Endothelial cell of umbilical vein (primary cell): ENCODE results near the gene KIF17. TPM values are rescaled to one million over a fixed set of nuclear protein-coding genes. Genes with fewer than 3 reads are reported as not detected.
A peak's percentile ranks its signal among the peaks of the same experiment; 100 is the strongest.

Experiments
- Bru-seq: library from RNA; stranded (reverse); fragments of 400-500 nt; gene quantifications from one replicate; lab custom pipeline; 2021; lab: Mats Ljungman, UMichigan
- BruChase-seq, 2 experiments: library from RNA; stranded (reverse); fragments of 400-500 nt; gene quantifications; one replicate each; lab custom pipeline; 2021; lab: Mats Ljungman, UMichigan
- BruUV-seq: library from RNA; stranded (reverse); fragments of 400-500 nt; replicated peaks from 2 replicates; lab custom pipeline; 2021; lab: Mats Ljungman, UMichigan
- CTCF ChIA-PET: fragments of 300-600, 350-600 bp; sonication (Branson Sonifier 250); formaldehyde crosslinking; loops from one replicate; lab custom pipeline; 2021; ENCODE audit warnings: antibody characterized with exemption, inconsistent platforms; lab: Charles Lee
- POLR2A ChIA-PET: fragments of 300-600, 350-600 bp; sonication (Branson Sonifier 250); formaldehyde crosslinking; loops from one replicate; lab custom pipeline; 2021; ENCODE audit warnings: antibody characterized with exemption, inconsistent platforms; lab: Charles Lee
- DNase-seq: peaks from one replicate; pipeline ENCODE4 v3.0.0-alpha.2; 2011; ENCODE audit warnings: low read depth, low spot score
- FAIRE-seq: peaks from 2 replicates; lab custom pipeline; 2011; peaks lifted over from hg19 to GRCh38; lab: Jason Lieb, UNC
- H2AFZ ChIP-seq: 2 replicates; pipeline ENCODE4 v1.6.0; 2012; ENCODE audit warnings: low read depth, low read length, control low read depth, inconsistent platforms
- H3K27ac ChIP-seq: 2 replicates; pipeline ENCODE4 v1.5.1; 2011; ENCODE audit warnings: low read depth, mild to moderate bottlenecking, control low read depth, low read length, moderate library complexity; ENCODE audit not compliant: insufficient read depth
- H3K27me3 ChIP-seq, 2 experiments: 2 replicates each; pipeline versions ENCODE4 v1.6.0 to v1.6.1; 2011; ENCODE audit warnings: low read length in 2 of 2, mixed read lengths in 1 of 2; ENCODE audit not compliant: control insufficient read depth in 2 of 2, insufficient read depth in 2 of 2
- H3K36me3 ChIP-seq, 2 experiments: 2 replicates in 1 of 2; 3 replicates in 1 of 2; pipeline ENCODE4 v1.5.1; 2011; ENCODE audit warnings: low read length in 2 of 2, mild to moderate bottlenecking in 1 of 2, moderate library complexity in 1 of 2; ENCODE audit not compliant: control insufficient read depth in 2 of 2, insufficient read depth in 2 of 2; ENCODE audit errors: extremely low read depth in 1 of 2
- H3K4me1 ChIP-seq: 3 replicates; pipeline ENCODE4 v1.5.1; 2011; ENCODE audit warnings: mild to moderate bottlenecking, low read length; ENCODE audit not compliant: control insufficient read depth, insufficient read depth; ENCODE audit errors: extremely low read depth
- H3K4me2 ChIP-seq: 2 replicates; pipeline ENCODE4 v1.6.1; 2011; ENCODE audit warnings: low read length, control low read depth, mixed read lengths; ENCODE audit not compliant: insufficient read depth
- H3K4me3 ChIP-seq, 3 experiments: fragments of 200-600 bp in 1 of 3; sonication (generic), shearing (Covaris generic) in 1 of 3; replicated peaks in 1 of 3; 2 replicates each; pipeline ENCODE4 v1.5.1; 2011 to 2016; ENCODE audit warnings: control low read depth in 3 of 3, low read length in 3 of 3, mild to moderate bottlenecking in 2 of 3, inconsistent platforms in 1 of 3, low read depth in 1 of 3, moderate library complexity in 1 of 3; ENCODE audit not compliant: insufficient read depth in 1 of 3
- H3K79me2 ChIP-seq: 2 replicates; pipeline ENCODE4 v1.6.0; 2012; ENCODE audit warnings: low read length, inconsistent platforms; ENCODE audit not compliant: control insufficient read depth, insufficient read depth
- H3K9ac ChIP-seq: replicated peaks from 2 replicates; pipeline ENCODE3; 2011; ENCODE audit warnings: low read length, control low read depth; ENCODE audit not compliant: insufficient read depth; ENCODE audit errors: extremely low read depth
- H3K9me1 ChIP-seq: replicated peaks from 3 replicates; pipeline ENCODE4 v1.6.0; 2011; ENCODE audit warnings: mild to moderate bottlenecking, low read length; ENCODE audit not compliant: control insufficient read depth, insufficient read depth; ENCODE audit errors: extremely low read depth
- H3K9me3 ChIP-seq: replicated peaks from 2 replicates; pipeline ENCODE4 v1.5.1; 2012; ENCODE audit warnings: low read length, inconsistent platforms; ENCODE audit not compliant: control insufficient read depth, insufficient read depth
- H4K20me1 ChIP-seq: replicated peaks from 2 replicates; pipeline ENCODE3; 2011; ENCODE audit warnings: mild to moderate bottlenecking, low read length; ENCODE audit not compliant: control insufficient read depth, insufficient read depth; ENCODE audit errors: extremely low read depth
- EZH2 ChIP-seq: IDR thresholded peaks from 2 replicates; pipeline ENCODE4 v1.6.1; 2012; ENCODE audit warnings: borderline replicate concordance, low read depth, mild to moderate bottlenecking, moderate library complexity, low read length, inconsistent platforms; ENCODE audit not compliant: severe bottlenecking
- GATA2 ChIP-seq: IDR thresholded peaks from 2 replicates; pipeline ENCODE4 v1.7.0; 2011; ENCODE audit warnings: low read depth, mild to moderate bottlenecking, moderate library complexity, mixed read lengths, low read length; ENCODE audit not compliant: insufficient read length, insufficient read depth
- MYC ChIP-seq: IDR thresholded peaks from one replicate; pipeline ENCODE4 v1.6.1; 2011; ENCODE audit warnings: mild to moderate bottlenecking, low read depth, low read length
- dilution Hi-C: fragments of 300-500 bp; cut with MboI; formaldehyde crosslinking; loops from one replicate; pipeline ENCODE4 v1.15.0; 2019; ENCODE audit warnings: low sequenced_read_pairs; ENCODE audit not compliant: extremely low pct_ligation_motif_present
- intact Hi-C: fragments of 100-400 bp; cut with micrococcal nuclease; formaldehyde crosslinking; loops from one replicate; pipeline ENCODE4 v1.10.0; 2022
- long read RNA-seq: library from polyadenylated mRNA; stranded (forward); transcript quantifications from one replicate; pipeline ENCODE4 v2.0.0, GENCODE V29; 2021
- polyA minus RNA-seq, 3 experiments: library from RNA; depleted of rRNA, polyadenylated mRNA; stranded (reverse); fragments of >200 nt; gene quantifications; 1 replicate in 1 of 3; 2 replicates in 2 of 3; pipeline ENCODE4 v1.2.3, GENCODE V29; 2011
- polyA plus RNA-seq, 4 experiments: library from polyadenylated mRNA; depleted of rRNA in 3 of 4; stranded (reverse) in 3 of 4; unstranded in 1 of 4; fragments of >200 nt; gene quantifications; 2 replicates each; pipeline versions ENCODE4 v1.2.1 to v1.2.3, GENCODE V29; 2011 to 2012; ENCODE audit warnings: missing spikeins in 1 of 4
- total RNA-seq: library from RNA; stranded (reverse); gene quantifications from 2 replicates; pipeline ENCODE4 v1.2.3, GENCODE V29; 2021
- TF ChIP-seq, protein P1 (sequence below): IDR thresholded peaks from 2 replicates; pipeline ENCODE4 v1.6.1; 2011; ENCODE audit not compliant: insufficient read depth, insufficient read length

KIF17 gene
- 0.72 and 1.5 TPM in 2 replicates for total RNA-seq
- polyA plus RNA-seq: 1.1 and 1.3 TPM in 2 replicates
- polyA plus RNA-seq (2011; cell fraction: cytosol; rRNA removed): 0.62 and 0.85 TPM in 2 replicates
- polyA plus RNA-seq (2011; cell fraction: nucleus; rRNA removed): 0.42 and 0.45 TPM in 2 replicates
- 0.15 and 0.31 TPM in 2 replicates for polyA plus RNA-seq (2012)
- polyA minus RNA-seq: 0.17 and 0.24 TPM in 2 replicates
- not detected for polyA minus RNA-seq (2011; cell fraction: cytosol; rRNA and poly(A)+ RNA removed)
- polyA minus RNA-seq (2011; cell fraction: nucleus; rRNA and poly(A)+ RNA removed): not detected in 2 replicates
- percentile 13 among the genes with signal in this experiment for Bru-seq, nascent RNA
- BruChase-seq, experiment 1, labeled RNA remaining after a 6-hour chase: percentile 40 among the genes with signal in this experiment
- BruChase-seq, experiment 2, labeled RNA remaining after a 2-hour chase: percentile 14 among the genes with signal in this experiment
- long read RNA-seq, partial matches to known transcripts: 2 of 4 reads
- long read RNA-seq, other reads (novel, unspliced or antisense): 2 of 4 reads

DNA sequence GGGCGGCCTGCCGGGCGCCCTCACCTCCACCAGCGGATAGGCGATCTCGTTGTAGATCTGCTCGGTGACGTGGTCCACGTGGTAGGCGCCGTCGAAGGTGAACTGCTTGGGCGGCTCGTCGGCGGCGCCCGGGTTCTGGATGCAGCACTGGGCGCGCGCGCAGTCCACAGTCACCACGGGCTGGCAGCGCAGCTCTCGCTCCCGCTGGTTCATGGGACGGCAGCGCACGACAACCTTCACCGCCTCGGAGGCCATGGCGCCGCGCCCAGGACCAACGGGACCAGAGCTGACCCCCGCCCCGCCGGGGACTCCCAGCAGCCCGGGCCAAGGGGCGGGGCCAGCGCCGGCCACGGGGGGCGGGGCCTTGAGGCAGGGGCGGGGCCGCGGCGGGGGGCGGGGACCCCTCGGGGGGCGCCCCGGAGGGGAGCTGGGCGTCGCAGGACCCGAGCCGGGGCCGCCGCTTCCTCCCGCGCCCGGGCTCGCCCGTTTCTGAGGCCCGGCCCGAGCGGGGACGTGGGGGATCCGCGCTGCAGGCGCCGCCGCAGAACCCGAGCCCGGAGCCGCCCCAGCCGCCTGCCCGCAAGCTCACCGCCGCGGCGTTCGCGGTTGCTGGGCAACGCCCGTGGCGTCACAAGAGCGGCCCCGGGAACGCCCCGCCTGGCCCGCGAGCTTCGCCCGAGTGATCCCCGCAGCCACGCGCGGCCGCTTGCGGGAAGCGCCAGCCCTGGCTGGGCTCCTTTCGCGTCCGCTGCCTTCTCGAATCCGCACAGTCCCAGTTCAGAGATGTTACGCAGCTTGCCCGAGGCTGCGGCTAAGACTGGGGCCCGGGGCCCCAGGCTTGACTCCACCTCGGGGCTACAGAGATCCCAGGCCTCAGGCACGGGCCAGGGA is at the start of gene KIF17:
Gene KIF17, minus strand, starts transcription at position 556 of the 891 bp plus-strand sequence. Its CDS starts 301 bp downstream, at position 255.
- Histone ChIP-seq H3K27ac (no peak within 1 kb of the TSS), H3K4me2 (peak within 1 kb of the TSS; percentile 56), H4K20me1 (no peaks in the 10 kb centered on the region), H3K9ac (no peak within 1 kb of the TSS), H3K9me3 (no peaks in the 10 kb centered on the region), H2AFZ (peak within 1 kb of the TSS; percentile 67), H3K79me2 (no peaks in the 10 kb centered on the region), H3K27me3 (peaks cover 0 to 5% of the 10 kb centered on the region in 2 experiments), H3K4me3 (peak within 1 kb of the TSS in 1 of 3 experiments; percentile 25), H3K36me3 (no peaks in the 10 kb centered on the region), H3K9me1 (no peaks in the 10 kb centered on the region), H3K4me1 (no peaks in the 10 kb centered on the region)
- no peak for FAIRE-seq
- intact Hi-C loops (no loop called here), dilution Hi-C loops (no loop called here)
- ChIA-PET CTCF (interaction anchor here (0.9 to 2.5 kb wide), 8 partner anchors 9 to 477 kb away, joined by 3 to 13 read pairs (median 5); partner anchors contain the start of gene SH2D5), POLR2A (interaction anchor here (0.6 kb wide), 1 partner anchor 10 kb away, joined by 3 read pairs; no protein-coding TSS in a partner anchor)
- TF ChIP-seq, protein P1, sequence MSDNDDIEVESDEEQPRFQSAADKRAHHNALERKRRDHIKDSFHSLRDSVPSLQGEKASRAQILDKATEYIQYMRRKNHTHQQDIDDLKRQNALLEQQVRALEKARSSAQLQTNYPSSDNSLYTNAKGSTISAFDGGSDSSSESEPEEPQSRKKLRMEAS: no peak
- TF ChIP-seq MYC: no peak
- TF ChIP-seq EZH2: peak; percentile 55
- TF ChIP-seq GATA2: no peak
- BruUV-seq: no TSS peak
- peak; percentile 58 for DNase-seq
